C1 segment of cervical spinal cord (tissue), 14 donors: ENCODE data around the gene IL4R.
A peak's percentile ranks its signal among the peaks of the same experiment; 100 is the strongest.

Source experiments
- DNase-seq, 14 donors: peaks; one replicate each; lab custom pipeline; 2025; lab: John Stamatoyannopoulos, UW

The IL4R gene

DNA sequence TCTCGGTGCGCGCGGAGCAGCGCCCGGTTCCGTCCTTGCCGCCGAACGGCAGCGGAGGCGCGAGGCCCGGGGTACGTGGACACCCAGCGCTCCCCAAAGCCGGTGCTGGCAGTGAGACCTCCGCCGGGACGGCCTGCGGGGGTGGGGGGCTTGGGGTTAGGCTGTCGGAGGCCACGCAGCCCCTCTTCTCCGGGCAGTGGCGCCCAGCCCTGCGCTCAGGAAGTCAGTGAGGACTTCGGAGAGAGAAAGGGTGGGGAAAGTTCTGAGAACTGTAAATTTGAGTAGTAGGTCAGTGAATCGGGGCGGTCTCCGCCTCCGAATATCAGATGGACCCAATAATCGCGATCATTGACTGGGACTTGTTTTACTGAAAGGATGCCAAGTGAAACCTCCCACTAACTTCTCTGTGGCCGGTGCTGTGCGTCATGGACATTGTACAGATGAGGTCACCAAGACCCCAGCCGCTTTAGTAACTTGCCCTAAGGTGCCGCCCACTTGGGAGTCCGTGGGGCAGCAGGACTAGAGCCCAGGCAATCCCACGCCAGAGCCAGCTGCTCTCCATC, 468 bp downstream of the IL4R start:
- DNase-seq, result peak in 1 of 14 donors; percentile 20

DNA sequence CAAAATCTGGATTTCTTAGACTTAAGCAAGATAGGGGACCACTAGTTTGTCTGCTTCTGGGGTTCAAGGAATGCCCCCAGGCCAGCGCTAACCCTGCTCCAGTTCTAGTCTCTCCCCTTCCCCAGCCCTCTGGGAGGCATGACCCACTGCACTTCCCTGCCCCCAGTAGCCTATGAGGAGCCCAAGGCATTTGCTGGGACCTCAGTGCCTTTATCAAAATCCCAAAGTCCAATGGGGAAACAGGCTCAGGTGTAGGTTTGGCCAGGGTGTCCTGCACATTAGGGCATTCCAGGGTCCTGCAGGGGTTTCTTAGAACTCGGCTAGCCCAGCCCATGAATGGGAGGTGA, 1.2 kb downstream of the IL4R start:
- DNase-seq, result no peak

DNA sequence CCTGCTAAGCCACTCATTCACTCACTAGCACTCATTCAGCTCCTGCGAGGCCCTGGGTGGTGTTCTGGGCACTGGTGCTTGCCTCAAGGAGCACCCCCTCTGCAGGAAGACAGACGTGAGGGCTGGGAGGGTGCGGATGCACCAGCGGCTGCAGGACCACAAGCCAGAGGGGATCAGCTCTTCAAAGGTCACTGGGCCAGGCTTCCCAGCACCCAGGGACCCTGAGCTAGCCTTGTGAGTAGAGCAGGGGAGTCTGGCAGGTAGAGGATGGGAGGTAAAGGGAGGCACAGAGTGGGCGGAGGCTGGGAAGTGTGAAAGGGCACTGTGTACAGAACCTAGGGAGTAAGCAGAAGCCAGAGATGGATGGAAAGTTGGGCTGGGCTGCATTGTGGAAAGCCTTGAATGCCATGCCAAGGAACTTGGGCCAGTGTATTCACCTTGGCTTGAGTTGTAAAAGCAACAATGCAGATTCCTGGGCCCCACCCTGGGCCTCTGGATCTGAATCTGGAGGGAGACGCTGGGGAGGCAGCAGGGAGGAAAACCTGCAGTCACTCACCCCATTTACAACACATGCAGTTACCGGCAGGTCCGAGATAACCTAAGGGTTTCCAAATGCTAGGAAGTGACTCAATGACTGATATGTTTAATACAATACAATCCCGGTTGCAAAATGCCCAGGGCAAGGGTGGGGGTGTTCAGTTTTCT, 1.7 kb downstream of the IL4R start:
- peak in 2 of 14 donors; percentile 9 to 40 for DNase-seq

DNA sequence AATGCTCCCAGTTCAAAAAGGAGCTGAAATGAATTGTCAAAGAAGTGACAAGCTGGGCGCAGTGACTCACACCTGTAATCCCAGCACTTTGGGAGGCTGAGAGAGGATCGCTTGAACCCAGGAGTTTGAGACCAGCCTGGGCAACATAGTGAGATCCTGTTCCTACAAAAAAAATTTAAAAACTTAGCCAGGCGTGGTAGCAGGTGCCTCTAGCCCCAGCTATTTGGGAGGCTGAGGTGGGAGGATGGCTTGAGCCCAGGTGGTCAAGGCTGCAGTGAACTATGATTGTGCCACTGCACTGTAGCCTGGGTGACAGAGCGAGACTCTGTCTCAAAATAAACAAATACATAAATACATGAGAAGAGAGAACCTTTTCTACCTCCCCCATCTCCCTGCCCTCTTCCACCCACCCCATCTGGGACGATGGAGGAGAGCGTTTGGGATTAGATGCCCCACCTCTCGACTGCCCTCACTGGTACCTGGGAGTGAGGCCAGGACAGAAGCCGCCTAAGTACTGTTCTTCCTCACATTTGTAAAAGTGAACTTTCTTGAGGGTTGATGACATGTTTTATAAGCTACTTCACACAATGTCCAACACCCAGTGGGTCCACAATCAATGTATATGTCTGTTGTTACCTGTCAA, 2.4 kb downstream of the IL4R start:
- no peak for DNase-seq

DNA sequence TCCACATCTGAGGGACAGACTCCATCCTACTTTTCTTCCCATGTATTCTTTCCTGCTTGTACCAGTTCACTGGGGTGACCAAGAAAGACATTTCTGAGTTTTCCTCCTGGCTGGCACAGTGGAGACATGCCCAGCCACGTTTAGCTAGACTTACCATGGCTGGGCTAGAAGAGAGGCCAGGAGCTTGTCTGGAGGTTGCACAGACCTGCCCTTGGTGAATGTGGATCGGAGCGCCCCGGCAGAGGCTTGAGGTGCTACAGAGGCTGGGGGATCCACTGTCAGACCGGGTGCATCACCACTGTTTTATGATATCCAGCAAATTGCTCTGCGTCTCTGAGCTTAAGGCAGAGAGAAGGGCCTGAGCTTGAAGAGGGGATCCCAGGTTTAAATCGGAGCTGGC, 3.5 kb downstream of the IL4R start:
- no peak for DNase-seq

DNA sequence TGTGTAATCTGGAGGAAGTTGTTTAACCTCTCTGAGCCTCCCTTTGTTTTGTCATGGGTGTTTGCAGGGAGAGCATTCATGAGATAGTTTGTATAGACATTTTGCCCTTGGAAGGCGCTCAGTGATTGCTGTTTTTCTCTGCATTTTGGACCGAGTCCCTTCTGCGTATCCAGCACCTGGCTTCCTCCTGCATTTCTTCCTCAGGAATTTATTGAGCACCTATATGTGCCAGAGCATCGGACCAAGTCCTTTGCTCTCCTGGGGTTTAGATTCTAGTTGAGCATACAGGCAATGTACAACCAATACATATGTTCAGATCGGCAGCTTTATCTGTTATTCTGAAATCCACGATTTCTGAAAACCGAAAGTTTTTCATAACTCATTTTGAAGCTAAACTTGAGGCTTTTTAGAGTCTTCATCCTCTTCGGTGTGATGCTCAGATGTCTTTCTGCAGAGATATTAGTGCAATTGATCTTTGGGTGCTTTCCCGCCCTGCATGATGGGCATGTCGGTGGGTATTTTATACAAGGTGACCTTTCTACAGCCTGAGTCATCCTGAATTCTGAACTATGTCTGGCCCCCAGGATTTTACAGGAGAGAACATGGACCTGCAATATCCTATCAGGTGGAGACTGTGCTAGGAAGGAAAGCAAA, 4.1 kb downstream of the IL4R start:
- DNase-seq, result no peak

DNA sequence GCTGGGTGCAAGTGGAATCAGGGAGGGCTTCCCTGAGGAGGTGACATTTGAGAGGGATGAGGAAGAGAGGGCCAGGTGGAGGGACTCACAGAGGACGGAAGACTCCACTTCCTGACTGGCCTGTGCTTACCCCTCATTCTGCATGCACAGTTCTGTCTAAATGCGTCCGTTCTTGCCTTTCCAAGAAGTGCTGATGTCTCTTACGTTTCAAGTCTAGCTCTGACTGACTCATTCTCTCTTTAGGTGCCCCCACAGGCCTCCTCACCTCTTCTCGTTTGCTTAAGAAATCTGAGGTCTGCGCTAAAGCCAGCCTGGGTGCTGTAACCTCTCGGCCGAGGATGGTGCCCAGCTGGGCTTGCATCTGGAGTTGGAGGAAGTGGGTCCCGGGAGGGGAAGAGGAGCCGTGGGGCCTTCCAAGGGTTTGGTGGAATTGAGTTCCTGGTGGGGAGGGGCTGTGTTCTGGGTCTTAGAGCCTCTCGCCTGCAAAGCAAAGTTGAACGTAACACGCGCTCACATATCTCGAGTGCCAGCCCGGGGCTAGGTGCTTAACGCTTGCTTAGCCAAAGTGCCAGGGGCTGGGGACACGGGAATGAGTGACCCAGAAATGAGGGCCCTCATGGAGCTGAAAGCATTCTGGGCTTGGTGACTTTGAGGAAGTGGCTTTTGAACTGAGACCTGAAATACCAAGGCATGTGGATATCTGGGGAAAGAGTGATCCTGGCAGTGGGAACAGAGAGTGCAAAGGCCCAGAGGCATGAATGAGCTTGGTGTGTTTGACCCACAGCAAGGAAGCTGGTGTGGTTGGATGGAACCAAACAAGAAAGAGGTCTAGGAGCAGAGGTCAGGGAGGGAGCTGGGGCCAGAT, 4.8 kb downstream of the IL4R start:
- peak in 5 of 14 donors; percentile 8 to 42 (median 25) for DNase-seq

DNA sequence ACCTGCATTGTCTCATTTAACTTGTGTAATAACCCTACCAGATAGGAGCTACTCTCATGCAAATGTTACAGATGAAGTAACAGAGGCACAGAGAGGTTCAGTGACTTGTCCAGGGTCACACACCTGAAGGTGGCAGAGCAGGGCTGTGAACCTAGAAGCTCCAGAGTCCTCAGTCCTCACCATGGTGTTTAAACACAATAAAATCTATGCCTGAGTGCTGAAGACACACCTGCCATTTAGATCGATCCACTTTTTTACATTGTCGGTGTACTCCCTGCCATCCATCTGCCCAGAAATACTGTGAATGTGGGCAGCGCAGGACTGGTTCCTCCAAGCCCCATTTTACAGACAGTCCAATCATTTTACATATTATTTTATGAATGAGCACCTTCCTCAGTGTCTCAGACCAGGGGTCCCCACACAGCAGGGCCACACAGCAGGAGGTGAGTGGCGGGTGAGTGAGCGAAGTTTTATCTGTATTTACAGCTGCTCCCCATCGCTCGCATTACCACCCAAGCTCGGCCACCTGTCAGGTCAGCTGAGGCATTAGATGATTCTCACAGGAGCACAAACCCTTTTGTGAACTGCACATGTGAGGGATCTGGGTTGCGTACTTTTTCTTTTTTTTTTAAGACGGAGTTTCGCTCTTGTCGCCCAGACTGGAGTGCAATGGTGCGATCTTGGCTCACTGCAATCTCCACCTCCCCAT, 5.6 kb downstream of the IL4R start:
- no peak for DNase-seq

DNA sequence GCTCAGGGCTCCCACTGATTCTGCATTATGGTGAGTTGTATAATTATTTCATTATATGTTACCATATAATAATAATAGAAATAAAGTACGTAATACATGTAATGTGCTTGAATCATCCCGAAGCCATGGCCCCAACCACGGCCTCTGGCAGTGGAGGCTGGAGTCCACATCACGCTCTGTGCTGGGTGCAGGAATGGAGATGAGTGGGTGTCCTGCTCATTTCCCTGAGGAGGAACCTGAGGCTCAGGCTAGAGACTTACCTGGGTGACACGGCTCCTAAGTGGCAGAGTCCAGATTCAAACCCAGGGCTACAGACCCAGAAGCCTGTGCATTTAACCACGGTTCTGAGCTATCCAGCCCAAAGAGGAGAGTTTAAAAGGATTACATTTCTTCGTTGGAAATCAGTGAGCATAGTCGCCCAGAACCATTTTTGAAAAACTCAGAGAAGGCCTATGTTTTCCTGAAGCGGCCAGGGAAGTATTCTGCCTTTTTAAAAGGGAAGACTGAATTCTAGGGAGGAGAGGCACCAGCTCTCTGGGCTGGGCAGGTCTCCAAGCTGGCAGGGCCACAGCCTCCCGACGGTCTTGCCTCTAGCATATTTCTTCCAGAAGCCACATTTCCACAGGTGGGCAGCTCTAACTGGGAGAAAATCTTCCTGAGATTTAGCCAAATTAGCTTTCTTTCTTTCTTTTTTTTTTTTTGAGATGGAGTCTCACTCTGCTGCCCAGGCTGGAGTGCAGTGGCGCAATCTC, 6.7 kb downstream of the IL4R start:
- DNase-seq, result peak in 1 of 14 donors; percentile 9

DNA sequence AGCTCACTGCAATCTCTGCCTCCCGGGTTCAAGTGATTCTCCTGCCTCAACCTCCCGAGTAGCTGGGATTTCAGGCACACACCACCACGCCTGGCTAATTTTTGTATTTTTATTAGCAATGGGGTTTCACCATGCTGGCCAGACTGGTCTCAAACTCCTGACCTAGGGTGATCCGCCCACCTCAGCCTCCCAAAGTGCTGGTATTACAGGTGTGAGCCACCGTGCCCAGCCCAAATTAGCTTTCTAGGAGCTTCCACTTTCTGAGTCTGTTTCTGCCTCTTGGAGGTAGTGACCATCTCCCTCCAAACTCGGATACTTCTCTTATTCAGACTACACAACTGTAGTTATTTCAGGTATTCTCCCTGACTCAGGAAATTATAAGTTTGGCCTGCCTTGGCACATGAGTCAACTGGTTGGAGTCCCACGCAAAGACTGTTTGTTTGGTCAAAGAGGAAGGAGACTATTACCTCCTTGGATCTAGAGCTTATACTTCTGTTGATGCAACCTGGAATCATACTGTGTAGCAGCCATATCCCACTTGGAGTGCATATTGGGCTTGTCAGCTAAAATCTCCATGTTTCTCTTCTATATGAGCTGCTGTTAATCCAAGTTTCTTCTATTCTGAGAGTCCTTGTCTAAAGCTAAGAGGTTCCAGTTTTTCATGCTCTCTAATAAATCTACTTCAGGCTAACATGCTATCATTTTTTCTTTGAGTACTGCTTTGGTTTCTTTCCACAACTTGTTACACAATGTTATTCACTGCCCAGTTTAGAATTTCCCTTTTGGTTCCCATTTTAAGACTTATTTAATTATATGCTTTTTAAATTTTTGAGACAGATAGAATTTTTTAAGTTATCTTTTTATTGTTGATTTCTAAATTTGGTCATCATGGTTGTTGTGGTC, 7.5 kb downstream of the IL4R start:
- no peak for DNase-seq

DNA sequence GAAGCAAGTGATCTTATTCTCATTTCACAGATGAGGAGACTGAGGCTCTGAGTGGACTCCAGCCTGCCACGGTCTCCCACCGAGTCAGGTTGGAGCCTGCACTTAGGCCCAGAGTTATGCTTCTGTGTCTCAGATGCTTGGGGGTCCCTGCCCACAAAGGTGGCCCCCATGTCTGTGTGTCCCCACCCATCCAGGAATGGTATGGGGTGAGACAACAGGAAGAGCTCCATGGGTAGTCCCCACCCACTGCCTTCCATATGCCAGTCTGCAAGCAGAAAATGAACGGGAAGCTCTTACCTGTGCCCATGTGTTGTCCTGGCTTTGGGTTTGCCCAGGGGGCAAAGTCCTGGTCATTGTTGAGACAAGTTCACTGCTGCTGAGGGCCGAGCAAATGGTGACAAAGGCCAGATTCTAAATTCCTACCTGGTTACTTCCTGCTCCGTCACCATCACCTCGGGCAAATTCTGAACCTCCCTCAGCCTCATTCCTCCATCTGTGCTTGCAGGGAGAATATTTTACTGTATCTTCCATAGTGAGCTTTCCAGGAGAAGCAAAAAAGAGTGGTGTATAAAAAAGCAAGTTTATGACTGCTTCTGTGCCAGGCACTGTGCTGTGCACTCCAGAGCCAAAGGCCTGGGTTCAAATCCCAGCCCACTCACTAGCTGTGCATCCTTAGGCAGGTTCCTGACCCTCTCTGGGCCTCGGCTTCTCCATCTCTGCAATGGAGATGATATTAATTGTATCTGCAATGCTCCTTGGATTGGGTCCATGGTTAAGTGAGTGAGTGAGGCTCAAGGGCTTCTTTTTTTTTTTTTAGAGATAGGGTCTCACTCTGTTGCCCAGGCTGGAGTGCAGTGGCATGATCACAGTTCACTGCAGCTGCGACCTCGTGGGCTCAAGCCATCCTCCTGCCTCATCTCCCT, 9.3 kb downstream of the IL4R start:
- no peak for DNase-seq

DNA sequence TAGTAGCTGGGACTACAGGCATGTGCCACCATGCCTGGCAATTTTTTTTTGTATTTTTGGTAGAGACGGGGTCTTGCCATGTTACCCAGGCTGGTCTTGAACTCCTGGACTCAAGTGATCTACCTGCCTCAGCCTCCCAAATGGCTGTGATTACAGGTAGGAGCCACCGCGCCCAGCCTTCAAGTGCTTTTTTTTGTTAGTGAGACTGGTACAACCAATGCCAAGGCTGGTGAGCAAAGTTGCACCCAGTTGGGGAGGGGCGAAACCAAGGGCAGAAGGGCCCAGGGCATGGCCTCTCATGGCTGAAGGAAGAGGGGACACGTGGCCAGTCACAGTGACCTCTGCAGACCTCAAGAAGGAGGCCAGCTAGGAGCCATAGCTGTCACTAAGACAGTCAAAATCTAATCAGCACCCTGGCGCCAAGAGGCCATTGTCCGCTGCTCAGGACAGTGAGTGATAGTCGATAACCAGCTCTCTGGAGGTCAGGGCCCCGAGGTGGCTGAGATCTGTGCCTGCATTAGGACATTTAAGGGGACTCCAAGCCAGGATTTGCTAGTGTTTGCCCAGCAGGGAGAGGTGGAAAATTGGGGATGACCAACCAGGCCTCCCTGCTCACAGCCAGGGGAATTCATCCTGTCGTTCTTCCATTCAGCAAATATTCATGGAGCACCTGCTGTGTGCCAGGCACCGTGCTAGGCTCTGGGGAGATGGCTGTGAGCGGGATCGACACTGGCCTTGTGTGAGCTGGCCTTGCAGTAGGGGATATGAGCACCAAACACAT, 10.2 kb downstream of the IL4R start:
- DNase-seq, result no peak

DNA sequence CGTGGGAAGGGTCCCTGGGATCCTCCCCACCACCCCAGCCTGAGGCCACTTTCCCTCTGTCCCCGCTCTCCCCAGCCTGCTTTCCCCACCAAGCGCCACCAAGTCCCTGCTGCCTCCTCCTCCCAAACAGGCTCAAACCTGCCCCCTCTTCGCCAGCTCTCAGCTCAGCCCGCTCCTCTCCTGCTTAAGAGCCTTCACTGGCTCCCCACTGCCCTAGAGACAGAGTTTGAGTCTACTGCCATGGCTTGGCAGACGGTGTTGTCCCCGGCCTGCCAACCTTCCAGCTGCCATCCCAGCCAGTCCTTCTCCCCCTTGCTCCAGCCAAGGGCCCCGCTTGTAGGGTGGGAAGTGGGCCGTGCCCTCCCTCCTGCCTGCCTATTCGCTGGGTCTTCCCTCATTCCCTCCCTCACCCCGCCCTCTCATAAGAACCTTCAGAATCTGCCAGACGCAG, 11.1 kb downstream of the IL4R start:
- peak in 1 of 14 donors; percentile 6 for DNase-seq

DNA sequence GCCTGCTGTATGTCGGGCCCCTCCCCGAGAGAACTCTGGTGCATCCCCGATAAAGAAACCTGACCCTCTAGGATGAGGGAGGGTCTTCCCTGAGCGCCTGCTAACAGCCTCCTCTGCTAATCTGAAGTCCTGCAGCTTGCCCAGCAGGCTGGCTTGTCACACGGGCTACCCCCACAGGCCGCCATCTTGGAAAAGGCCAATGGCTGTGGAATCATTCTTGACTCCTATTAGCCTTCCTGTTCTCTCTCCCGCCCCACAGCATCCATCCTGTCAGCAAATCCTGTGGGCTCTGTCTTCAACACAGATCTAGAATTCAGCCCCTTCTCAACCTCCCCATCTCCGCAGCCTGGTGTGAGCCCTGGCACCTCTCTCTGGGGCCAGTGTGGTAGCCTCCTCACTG, 12.0 kb downstream of the IL4R start:
- DNase-seq, result no peak

DNA sequence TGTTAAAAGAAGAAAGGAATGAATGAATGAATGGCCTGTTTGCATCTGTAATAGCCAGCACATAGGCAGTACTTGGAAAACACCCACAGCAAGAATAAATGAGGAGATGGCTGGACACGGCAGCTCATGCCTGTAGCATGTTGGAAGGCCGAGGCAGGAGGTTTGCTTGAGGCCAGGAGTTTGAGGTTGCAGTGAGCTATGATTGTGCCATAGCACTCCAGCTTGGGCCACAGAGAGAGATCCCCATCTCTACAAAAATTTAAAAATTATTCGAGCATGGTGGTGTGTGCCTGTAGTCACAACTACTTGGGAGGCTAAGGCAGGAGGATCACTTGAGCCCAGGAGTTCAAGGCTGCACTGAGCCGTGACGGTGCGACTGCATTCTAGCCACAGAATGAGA, 12.5 kb downstream of the IL4R start:
- no peak for DNase-seq

DNA sequence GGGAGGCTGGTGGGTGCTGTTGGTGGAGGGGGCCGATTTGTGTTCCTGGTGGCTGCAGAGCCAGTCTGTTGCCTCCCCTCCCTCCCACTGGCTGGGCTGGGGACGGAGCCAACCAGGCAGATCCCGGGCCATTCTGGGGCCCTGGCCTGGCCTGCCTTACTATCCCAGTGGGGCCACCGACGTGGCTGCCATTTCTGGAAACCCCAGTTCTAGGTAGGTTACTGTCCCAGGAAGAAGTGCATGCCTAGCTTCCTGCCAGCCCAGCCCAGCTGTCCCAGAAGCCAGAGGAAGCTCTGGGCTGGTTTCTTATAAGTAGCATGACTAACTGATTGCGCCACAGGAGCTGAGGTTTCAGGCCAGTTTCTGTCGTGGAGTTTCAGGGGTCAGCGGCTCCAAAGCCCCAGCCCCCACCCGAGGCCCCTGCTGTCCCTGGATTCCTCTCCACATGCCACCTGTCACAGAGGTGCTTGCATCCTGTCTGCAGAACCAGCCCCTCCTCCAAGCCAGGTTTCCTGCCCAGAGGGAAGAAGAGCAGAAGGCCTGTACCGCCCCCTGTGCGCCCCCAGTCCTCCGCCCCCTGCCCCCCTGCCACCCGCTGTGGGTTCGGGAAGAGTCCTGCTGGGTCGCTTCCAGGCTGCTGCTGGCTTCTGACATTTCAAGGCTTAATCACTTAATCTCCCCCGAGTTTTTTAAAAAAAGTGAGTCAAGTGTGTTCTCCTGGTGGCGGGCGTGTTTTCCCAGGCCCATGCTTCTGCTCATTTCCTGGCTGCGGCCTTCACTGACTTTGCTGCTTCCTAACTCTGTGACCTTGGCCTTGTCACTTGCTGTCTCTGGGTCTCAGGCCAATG, 13.2 kb downstream of the IL4R start:
- DNase-seq, result peak in 9 of 14 donors; percentile 16 to 58 (median 41)

DNA sequence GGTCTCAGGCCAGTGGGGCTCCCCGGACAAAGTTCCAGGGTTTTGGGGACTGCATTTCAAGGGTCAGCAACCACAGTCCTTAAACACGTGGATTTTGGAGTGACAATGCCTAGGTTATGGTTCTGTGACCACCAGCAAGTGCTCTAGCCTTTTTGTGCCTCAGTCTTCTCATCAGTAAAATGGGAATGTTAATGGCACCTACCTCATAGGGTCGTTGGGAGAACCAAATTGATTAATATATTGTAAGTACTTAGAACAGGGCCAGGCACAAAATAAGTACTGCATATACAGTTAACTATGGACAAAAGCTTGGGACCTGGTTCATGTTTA, 13.8 kb downstream of the IL4R start:
- no peak for DNase-seq
